ENCODE measurements around the gene KIZ.

The KIZ gene

GRCh38 chr20:21143194-21143890 lies 17.5 kb downstream of the KIZ start:
- no peaks in the 10 kb centered on the region for H3K27me3 ChIP-seq (ENCODE audit: insufficient read depth, low read length)
- no peaks in the 10 kb centered on the region for H3K4me1 ChIP-seq (ENCODE audit: insufficient read depth, low read length)
- peaks cover 24% of the 10 kb centered on the region for H3K36me3 ChIP-seq (ENCODE audit: insufficient read depth, low read depth, low read length)
- H3K9me3 ChIP-seq (ENCODE audit: insufficient read depth, low read depth, low read length): no peaks in the 10 kb centered on the region
- H3K9ac ChIP-seq (ENCODE audit: low read depth, low read length): no peak overlapping the region
- H3K27ac ChIP-seq (ENCODE audit: low read length): no peak overlapping the region
- H3K4me3 ChIP-seq (ENCODE audit: low read length): no peak overlapping the region

DNA sequence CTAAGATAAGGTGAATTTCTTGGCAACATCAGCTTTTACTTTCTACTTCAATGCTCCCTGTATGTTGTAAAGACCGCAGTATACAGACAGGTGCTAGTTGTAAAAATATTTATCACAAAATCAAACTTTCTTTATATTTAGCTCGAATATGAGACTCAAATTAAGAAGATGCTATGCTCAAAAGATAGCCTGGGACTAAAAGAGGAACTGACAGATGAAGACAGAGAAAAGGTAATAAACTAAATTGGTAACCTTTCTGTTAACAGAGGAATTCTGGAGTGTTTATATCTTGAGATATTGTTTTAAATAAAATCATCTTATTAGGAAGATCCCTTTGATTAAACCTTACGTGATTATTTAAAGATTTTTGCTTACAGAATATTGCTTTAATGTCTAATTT lies 19.5 kb downstream of the KIZ start:
- H3K36me3 ChIP-seq (ENCODE audit: insufficient read depth, low read depth, low read length): peaks cover 10% of the 10 kb centered on the region
- no peak overlapping the region for H3K9ac ChIP-seq (ENCODE audit: low read depth, low read length)
- H3K4me3 ChIP-seq (ENCODE audit: low read length): no peak overlapping the region
- no peaks in the 10 kb centered on the region for H3K4me1 ChIP-seq (ENCODE audit: insufficient read depth, low read length)
- no peaks in the 10 kb centered on the region for H3K9me3 ChIP-seq (ENCODE audit: insufficient read depth, low read depth, low read length)
- no peaks in the 10 kb centered on the region for H3K27me3 ChIP-seq (ENCODE audit: insufficient read depth, low read length)
- H3K27ac ChIP-seq (ENCODE audit: low read length): no peak overlapping the region

DNA sequence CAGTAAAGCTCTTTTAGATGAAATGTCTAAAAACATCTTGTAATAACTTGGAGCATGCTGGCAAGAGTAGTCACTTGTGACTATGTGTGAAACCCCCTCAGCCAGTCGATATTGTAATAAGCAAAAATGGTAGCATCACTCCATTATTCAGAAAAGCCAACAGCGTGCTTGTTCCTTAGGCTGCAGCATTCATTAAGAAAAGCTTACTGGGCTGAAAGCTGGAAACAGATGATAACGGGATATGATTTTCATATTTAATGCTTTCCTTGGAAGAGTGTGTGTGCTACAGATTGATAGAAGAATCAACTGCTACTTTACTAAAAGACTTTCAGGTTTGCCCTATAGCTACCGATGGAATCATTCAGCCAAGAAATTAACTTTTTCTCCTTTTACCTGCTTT lies 20.3 kb downstream of the KIZ start:
- Histone ChIP-seq H3K9ac (ENCODE audit: low read depth, low read length) (no peak overlapping the region), H3K27me3 (ENCODE audit: insufficient read depth, low read length) (no peaks in the 10 kb centered on the region), H3K9me3 (ENCODE audit: insufficient read depth, low read depth, low read length) (no peaks in the 10 kb centered on the region), H3K27ac (ENCODE audit: low read length) (no peak overlapping the region), H3K36me3 (ENCODE audit: insufficient read depth, low read depth, low read length) (peaks cover 8% of the 10 kb centered on the region), H3K4me1 (ENCODE audit: insufficient read depth, low read length) (no peaks in the 10 kb centered on the region), H3K4me3 (ENCODE audit: low read length) (no peak overlapping the region)

DNA sequence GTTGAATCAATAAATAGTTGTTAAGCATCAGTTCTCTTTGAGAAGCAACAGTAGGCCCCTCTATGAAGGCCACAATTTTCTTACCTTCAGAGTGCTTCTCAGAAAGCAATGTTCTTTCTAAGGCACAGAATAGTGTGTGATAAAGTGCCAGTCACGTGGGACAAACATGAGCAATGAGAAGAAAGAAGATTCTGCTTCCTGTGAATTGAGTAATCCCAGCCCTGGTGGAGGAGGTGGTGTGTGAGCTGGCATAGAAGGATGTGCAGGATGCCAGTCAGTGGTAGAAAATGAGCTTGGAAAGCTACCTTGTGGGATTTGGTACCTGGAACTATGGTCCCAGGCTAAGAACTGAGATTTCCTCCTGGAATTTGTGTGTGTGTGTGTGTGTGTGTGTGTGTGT lies 21.7 kb downstream of the KIZ start:
- no peak overlapping the region for H3K4me3 ChIP-seq (ENCODE audit: low read length)
- H3K36me3 ChIP-seq (ENCODE audit: insufficient read depth, low read depth, low read length): peaks cover 4% of the 10 kb centered on the region
- no peaks in the 10 kb centered on the region for H3K27me3 ChIP-seq (ENCODE audit: insufficient read depth, low read length)
- H3K27ac ChIP-seq (ENCODE audit: low read length): no peak overlapping the region
- no peaks in the 10 kb centered on the region for H3K9me3 ChIP-seq (ENCODE audit: insufficient read depth, low read depth, low read length)
- H3K9ac ChIP-seq (ENCODE audit: low read depth, low read length): no peak overlapping the region
- no peaks in the 10 kb centered on the region for H3K4me1 ChIP-seq (ENCODE audit: insufficient read depth, low read length)

DNA sequence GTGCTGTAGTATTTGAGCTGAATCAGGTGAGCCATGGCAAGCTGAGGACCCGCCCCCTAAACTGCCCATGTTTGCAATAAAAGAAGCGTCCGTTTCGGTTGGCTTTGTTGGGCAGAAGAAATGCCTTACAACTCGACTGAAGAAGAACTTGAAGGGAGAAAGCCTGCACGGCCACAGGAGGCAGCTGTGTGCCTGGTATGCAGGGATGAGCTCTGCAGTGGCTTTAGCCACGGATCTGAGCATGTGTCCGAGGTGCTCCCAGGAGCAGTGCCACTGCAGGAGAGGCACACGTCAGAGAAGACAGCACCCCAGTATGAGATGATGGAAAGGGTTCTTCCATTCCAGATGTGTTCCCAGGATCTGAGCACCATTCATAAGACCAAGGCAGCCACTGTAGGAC lies 23.5 kb downstream of the KIZ start:
- H3K9ac ChIP-seq (ENCODE audit: low read depth, low read length): no peak overlapping the region
- no peak overlapping the region for H3K4me3 ChIP-seq (ENCODE audit: low read length)
- no peak overlapping the region for H3K27ac ChIP-seq (ENCODE audit: low read length)
- H3K4me1 ChIP-seq (ENCODE audit: insufficient read depth, low read length): no peaks in the 10 kb centered on the region
- H3K9me3 ChIP-seq (ENCODE audit: insufficient read depth, low read depth, low read length): no peaks in the 10 kb centered on the region
- H3K36me3 ChIP-seq (ENCODE audit: insufficient read depth, low read depth, low read length): peaks cover 5% of the 10 kb centered on the region
- no peaks in the 10 kb centered on the region for H3K27me3 ChIP-seq (ENCODE audit: insufficient read depth, low read length)

GRCh38 chr20:21151791-21152190 lies 25.9 kb downstream of the KIZ start:
- Histone ChIP-seq H3K27me3 (ENCODE audit: insufficient read depth, low read length) (no peaks in the 10 kb centered on the region), H3K9me3 (ENCODE audit: insufficient read depth, low read depth, low read length) (no peaks in the 10 kb centered on the region), H3K27ac (ENCODE audit: low read length) (no peak overlapping the region), H3K36me3 (ENCODE audit: insufficient read depth, low read depth, low read length) (peaks cover 11% of the 10 kb centered on the region), H3K4me3 (ENCODE audit: low read length) (no peak overlapping the region), H3K9ac (ENCODE audit: low read depth, low read length) (no peak overlapping the region), H3K4me1 (ENCODE audit: insufficient read depth, low read length) (no peaks in the 10 kb centered on the region)

GRCh38 chr20:21154692-21155091 lies 28.8 kb downstream of the KIZ start:
- no peak overlapping the region for H3K4me3 ChIP-seq (ENCODE audit: low read length)
- no peak overlapping the region for H3K9ac ChIP-seq (ENCODE audit: low read depth, low read length)
- H3K36me3 ChIP-seq (ENCODE audit: insufficient read depth, low read depth, low read length): peaks cover 7% of the 10 kb centered on the region
- H3K9me3 ChIP-seq (ENCODE audit: insufficient read depth, low read depth, low read length): no peaks in the 10 kb centered on the region
- H3K27me3 ChIP-seq (ENCODE audit: insufficient read depth, low read length): no peaks in the 10 kb centered on the region
- no peak overlapping the region for H3K27ac ChIP-seq (ENCODE audit: low read length)
- H3K4me1 ChIP-seq (ENCODE audit: insufficient read depth, low read length): no peaks in the 10 kb centered on the region

DNA sequence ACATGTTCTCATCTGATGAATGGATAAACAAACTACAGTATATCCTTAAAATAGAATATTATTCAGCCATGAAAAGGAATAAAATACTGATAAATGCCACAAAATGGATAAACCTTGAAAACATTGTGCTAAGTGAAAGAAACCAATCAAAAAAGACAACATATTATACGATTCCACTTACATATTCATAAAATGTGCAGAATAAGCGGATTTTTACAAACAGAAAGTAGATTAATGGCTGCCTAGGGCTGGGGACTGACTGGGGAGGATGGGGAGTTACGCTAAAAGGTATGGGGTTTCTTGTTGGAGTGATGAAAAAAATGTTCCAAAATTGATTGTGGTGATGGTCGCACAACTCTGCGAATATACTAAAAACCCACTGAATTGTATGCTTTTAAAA lies 29.4 kb downstream of the KIZ start:
- H3K9ac ChIP-seq (ENCODE audit: low read depth, low read length): no peak overlapping the region
- no peak overlapping the region for H3K4me3 ChIP-seq (ENCODE audit: low read length)
- no peak overlapping the region for H3K27ac ChIP-seq (ENCODE audit: low read length)
- no peaks in the 10 kb centered on the region for H3K4me1 ChIP-seq (ENCODE audit: insufficient read depth, low read length)
- peaks cover 7% of the 10 kb centered on the region; the same call in 1 of the 2 replicates for H3K36me3 ChIP-seq (ENCODE audit: insufficient read depth, low read depth, low read length)
- H3K9me3 ChIP-seq (ENCODE audit: insufficient read depth, low read depth, low read length): no peaks in the 10 kb centered on the region
- H3K27me3 ChIP-seq (ENCODE audit: insufficient read depth, low read length): no peaks in the 10 kb centered on the region

GRCh38 chr20:21156266-21156665 lies 30.4 kb downstream of the KIZ start:
- Histone ChIP-seq H3K4me3 (ENCODE audit: low read length) (no peak overlapping the region), H3K27me3 (ENCODE audit: insufficient read depth, low read length) (no peaks in the 10 kb centered on the region), H3K36me3 (ENCODE audit: insufficient read depth, low read depth, low read length) (peaks cover 7% of the 10 kb centered on the region; the same call in 1 of the 2 replicates), H3K9me3 (ENCODE audit: insufficient read depth, low read depth, low read length) (no peaks in the 10 kb centered on the region), H3K27ac (ENCODE audit: low read length) (no peak overlapping the region), H3K4me1 (ENCODE audit: insufficient read depth, low read length) (no peaks in the 10 kb centered on the region), H3K9ac (ENCODE audit: low read depth, low read length) (no peak overlapping the region)

DNA sequence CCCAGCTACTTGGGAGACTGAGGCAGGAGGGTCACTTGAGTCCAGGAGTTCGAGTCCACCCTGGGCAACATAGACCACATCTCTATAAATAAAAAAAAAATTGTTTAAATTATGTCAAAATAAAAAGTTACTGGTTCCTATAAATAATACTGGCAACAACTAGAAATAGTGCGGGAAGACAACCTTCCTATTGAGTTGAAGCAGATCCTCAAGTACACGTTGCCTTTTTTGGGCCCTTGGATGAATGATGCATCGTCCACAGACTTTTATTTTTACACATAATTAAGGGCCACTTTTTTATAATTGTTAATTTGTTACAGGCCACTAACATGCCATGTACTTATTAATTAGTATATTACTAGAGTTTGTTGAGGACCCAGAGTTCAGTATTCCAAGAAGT lies 31.1 kb downstream of the KIZ start:
- Histone ChIP-seq H3K27ac (ENCODE audit: low read length) (no peak overlapping the region), H3K36me3 (ENCODE audit: insufficient read depth, low read depth, low read length) (peaks cover 7% of the 10 kb centered on the region; the same call in 1 of the 2 replicates), H3K9ac (ENCODE audit: low read depth, low read length) (no peak overlapping the region), H3K4me3 (ENCODE audit: low read length) (no peak overlapping the region), H3K4me1 (ENCODE audit: insufficient read depth, low read length) (no peaks in the 10 kb centered on the region), H3K9me3 (ENCODE audit: insufficient read depth, low read depth, low read length) (no peaks in the 10 kb centered on the region), H3K27me3 (ENCODE audit: insufficient read depth, low read length) (no peaks in the 10 kb centered on the region)

DNA sequence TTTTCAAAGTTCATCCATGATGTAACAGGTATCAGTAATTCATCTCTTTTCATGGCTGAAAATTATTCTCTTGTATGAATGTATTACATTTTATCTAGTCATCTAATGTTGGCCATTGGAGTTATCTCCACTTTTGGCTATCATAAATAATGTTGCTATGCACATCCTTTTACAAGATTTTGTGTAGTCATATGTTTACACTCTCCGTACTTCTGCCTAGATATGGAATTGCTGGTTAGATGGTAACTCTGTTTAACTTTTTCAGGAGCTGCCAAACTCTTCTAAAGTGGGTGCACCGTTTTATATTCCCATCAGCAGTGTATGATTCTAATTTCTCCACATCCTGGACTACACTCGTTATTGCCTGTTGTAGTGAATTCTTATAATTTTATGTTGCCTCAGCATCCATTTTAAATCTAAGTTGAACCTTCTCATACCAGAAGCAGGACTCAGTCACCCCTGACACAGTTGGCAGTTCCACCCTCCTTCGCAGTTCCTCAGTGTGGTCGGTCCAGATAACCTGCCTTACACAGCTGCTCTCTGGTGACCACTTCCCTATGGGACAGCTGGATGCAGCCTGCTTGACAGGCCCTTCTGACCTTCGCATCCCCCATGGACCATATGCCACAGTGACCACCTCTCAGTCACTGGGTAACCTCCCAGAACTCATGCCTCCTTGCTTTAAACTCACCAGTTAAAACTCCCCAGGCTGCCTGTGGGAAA lies 33.9 kb downstream of the KIZ start:
- Histone ChIP-seq H3K27ac (ENCODE audit: low read length) (no peak overlapping the region), H3K36me3 (ENCODE audit: insufficient read depth, low read depth, low read length) (peaks cover 6% of the 10 kb centered on the region), H3K4me1 (ENCODE audit: insufficient read depth, low read length) (peaks cover 7% of the 10 kb centered on the region; the same call in 1 of the 2 replicates), H3K4me3 (ENCODE audit: low read length) (no peak overlapping the region), H3K9ac (ENCODE audit: low read depth, low read length) (no peak overlapping the region), H3K27me3 (ENCODE audit: insufficient read depth, low read length) (no peaks in the 10 kb centered on the region), H3K9me3 (ENCODE audit: insufficient read depth, low read depth, low read length) (no peaks in the 10 kb centered on the region)

- H3K9me3 ChIP-seq (ENCODE audit: insufficient read depth, low read depth, low read length): no peaks in the 10 kb centered on the region
- H3K4me1 ChIP-seq (ENCODE audit: insufficient read depth, low read length): peaks cover 7% of the 10 kb centered on the region; the same call in 1 of the 2 replicates
- H3K9ac ChIP-seq (ENCODE audit: low read depth, low read length): no peak overlapping the region
- no peak overlapping the region for H3K4me3 ChIP-seq (ENCODE audit: low read length)
- peaks cover 6% of the 10 kb centered on the region for H3K36me3 ChIP-seq (ENCODE audit: insufficient read depth, low read depth, low read length)
- H3K27ac ChIP-seq (ENCODE audit: low read length): peak overlapping the region; percentile 13
- H3K27me3 ChIP-seq (ENCODE audit: insufficient read depth, low read length): no peaks in the 10 kb centered on the region
These were observed 36.0 kb downstream of the KIZ start for GRCh38 chr20:21161926-21162325.
